A673 (cell line): ENCODE results near the gene UBR4.

ENCODE experiments used
- EZH2 ChIP-seq: fragments of 200-600 bp; sonication (generic); IDR thresholded peaks from 2 replicates; pipeline ENCODE4 v1.6.1; 2017; ENCODE audit warnings: borderline replicate concordance, low read depth, mild to moderate bottlenecking, mixed read lengths, antibody characterized with exemption, low read length; ENCODE audit not compliant: poor library complexity, severe bottlenecking
- TF ChIP-seq, protein P1 (sequence below): fragments of 300-800, 200-600 bp; sonication (generic); conservative IDR thresholded peaks from 2 replicates; pipeline ENCODE4 v1.5.1; 2017; ENCODE audit warnings: low read depth, mild to moderate bottlenecking, antibody characterized with exemption, low read length, moderate library complexity, mixed read lengths

DNA sequence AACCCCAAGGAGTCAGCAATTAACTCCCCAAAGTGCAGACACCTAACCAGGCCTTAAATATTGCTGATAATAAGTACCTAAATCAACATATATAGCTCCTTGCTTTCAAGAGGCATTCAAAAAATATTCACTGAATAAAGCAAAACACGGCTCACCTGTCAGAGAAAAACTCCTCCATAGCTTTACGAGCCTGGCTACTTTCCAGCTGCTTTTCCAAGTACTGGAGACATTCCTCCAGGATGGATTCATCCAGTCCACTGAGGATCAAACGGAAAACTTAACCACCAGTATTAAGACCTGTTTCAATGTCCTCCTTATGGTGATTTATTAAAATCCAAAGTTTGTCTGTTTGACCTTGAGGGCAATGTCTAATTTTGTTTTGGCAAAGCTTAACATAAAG lies 44.6 kb downstream of the UBR4 start:
- TF ChIP-seq, protein P1, sequence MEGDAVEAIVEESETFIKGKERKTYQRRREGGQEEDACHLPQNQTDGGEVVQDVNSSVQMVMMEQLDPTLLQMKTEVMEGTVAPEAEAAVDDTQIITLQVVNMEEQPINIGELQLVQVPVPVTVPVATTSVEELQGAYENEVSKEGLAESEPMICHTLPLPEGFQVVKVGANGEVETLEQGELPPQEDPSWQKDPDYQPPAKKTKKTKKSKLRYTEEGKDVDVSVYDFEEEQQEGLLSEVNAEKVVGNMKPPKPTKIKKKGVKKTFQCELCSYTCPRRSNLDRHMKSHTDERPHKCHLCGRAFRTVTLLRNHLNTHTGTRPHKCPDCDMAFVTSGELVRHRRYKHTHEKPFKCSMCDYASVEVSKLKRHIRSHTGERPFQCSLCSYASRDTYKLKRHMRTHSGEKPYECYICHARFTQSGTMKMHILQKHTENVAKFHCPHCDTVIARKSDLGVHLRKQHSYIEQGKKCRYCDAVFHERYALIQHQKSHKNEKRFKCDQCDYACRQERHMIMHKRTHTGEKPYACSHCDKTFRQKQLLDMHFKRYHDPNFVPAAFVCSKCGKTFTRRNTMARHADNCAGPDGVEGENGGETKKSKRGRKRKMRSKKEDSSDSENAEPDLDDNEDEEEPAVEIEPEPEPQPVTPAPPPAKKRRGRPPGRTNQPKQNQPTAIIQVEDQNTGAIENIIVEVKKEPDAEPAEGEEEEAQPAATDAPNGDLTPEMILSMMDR: no peak
- TF ChIP-seq EZH2: no peak
